Measurements from ENCODE around the gene ITPR1.
A peak's percentile ranks its signal among the peaks of the same experiment; 100 is the strongest.

The ITPR1 gene

GRCh38 chr3:4474683-4475490, 18.3 kb upstream of the ITPR1 start:
- no peak for DNase-seq (ENCODE audit: extremely low spot score)
- TF ChIP-seq FOXM1 (IDR thresholded peaks at IDR 0.05; ENCODE audit: borderline replicate concordance) = no peak
- no peak for TF ChIP-seq SUZ12 (IDR thresholded peaks at IDR 0.05)
- TF ChIP-seq ELF4 (IDR thresholded peaks at IDR 0.05) = no peak
- TF ChIP-seq ARNT (IDR thresholded peaks at IDR 0.05) = no peak
- TF ChIP-seq LEF1 (IDR thresholded peaks at IDR 0.05; ENCODE audit: borderline replicate concordance) = no peak
- no peak for TF ChIP-seq HDGF (IDR thresholded peaks at IDR 0.05; ENCODE audit: borderline replicate concordance)
- POLR2A ChIA-PET = interaction anchor here (1.5 kb wide), 1 partner anchor 17 kb away, joined by 3 read pairs; no protein-coding TSS in a partner anchor
- CTCF ChIA-PET = interaction anchor here (0.8 kb wide), 1 partner anchor 124 kb away, joined by 4 read pairs; no protein-coding TSS in a partner anchor

- POLR2A ChIA-PET = interaction anchor here (1.5 kb wide), 1 partner anchor 16 kb away, joined by 3 read pairs; no protein-coding TSS in a partner anchor
- no peak for TF ChIP-seq FOXA1 (IDR thresholded peaks at IDR 0.05)
- CTCF ChIA-PET = no interaction called here
- DNase-seq (ENCODE audit: extremely low spot score) = no peak
Measured at GRCh38 chr3:4475804-4476203, 17.3 kb upstream of the ITPR1 start.

- CTCF ChIA-PET = no interaction called here
- POLR2A ChIA-PET = no interaction called here
- no peak for TF ChIP-seq BHLHE40 (IDR thresholded peaks at IDR 0.05; ENCODE audit: borderline replicate concordance)
- DNase-seq (ENCODE audit: extremely low spot score) = no peak
Measured at GRCh38 chr3:4476496-4476895, 16.7 kb upstream of the ITPR1 start.

GRCh38 chr3:4478261-4478660, 14.9 kb upstream of the ITPR1 start:
- ChIA-PET POLR2A (no interaction called here), CTCF (no interaction called here)
- TF ChIP-seq PKNOX1 (IDR thresholded peaks at IDR 0.05) (no peak), ZNF384 (IDR thresholded peaks at IDR 0.05) (no peak), FOXM1 (IDR thresholded peaks at IDR 0.05; ENCODE audit: borderline replicate concordance) (no peak), BHLHE40 (IDR thresholded peaks at IDR 0.05; ENCODE audit: borderline replicate concordance) (no peak), TARDBP (IDR thresholded peaks at IDR 0.05) (no peak), HDGF (IDR thresholded peaks at IDR 0.05; ENCODE audit: borderline replicate concordance) (no peak), SP1 (IDR thresholded peaks at IDR 0.05) (no peak)
- DNase-seq (ENCODE audit: extremely low spot score) = no peak

- CTCF ChIA-PET = interaction anchor here (0.6 to 0.7 kb wide), 2 partner anchors 65 to 566 kb away, joined by 3 to 5 read pairs; no protein-coding TSS in a partner anchor
- POLR2A ChIA-PET = interaction anchor here (0.6 to 1.7 kb wide), 6 partner anchors 13 to 536 kb away, joined by 3 to 7 read pairs (median 3); no protein-coding TSS in a partner anchor
- no peak for DNase-seq (ENCODE audit: extremely low spot score)
- no peak for TF ChIP-seq NFRKB (IDR thresholded peaks at IDR 0.05)
- TF ChIP-seq ARNT (IDR thresholded peaks at IDR 0.05) = no peak
- no peak for TF ChIP-seq TARDBP (IDR thresholded peaks at IDR 0.05)
- TF ChIP-seq BHLHE40 (IDR thresholded peaks at IDR 0.05; ENCODE audit: borderline replicate concordance) = no peak
- no peak for TF ChIP-seq SP1 (IDR thresholded peaks at IDR 0.05)
- no peak for TF ChIP-seq FOXM1 (IDR thresholded peaks at IDR 0.05; ENCODE audit: borderline replicate concordance)
- no peak for TF ChIP-seq ZNF384 (IDR thresholded peaks at IDR 0.05)
- no peak for TF ChIP-seq LEF1 (IDR thresholded peaks at IDR 0.05; ENCODE audit: borderline replicate concordance)
- no peak for TF ChIP-seq FOXK2 (IDR thresholded peaks at IDR 0.05)
- no peak for TF ChIP-seq PKNOX1 (IDR thresholded peaks at IDR 0.05)
- TF ChIP-seq L3MBTL2 (conservative IDR thresholded peaks at IDR 0.05) = no peak
- TF ChIP-seq FOXA1 (IDR thresholded peaks at IDR 0.05) = no peak
- no peak for TF ChIP-seq CTBP1 (IDR thresholded peaks at IDR 0.05; ENCODE audit: borderline replicate concordance)
- TF ChIP-seq ELF4 (IDR thresholded peaks at IDR 0.05) = no peak
- TF ChIP-seq HDGF (IDR thresholded peaks at IDR 0.05; ENCODE audit: borderline replicate concordance) = no peak
- TF ChIP-seq SUZ12 (IDR thresholded peaks at IDR 0.05) = no peak
Measured at GRCh38 chr3:4491855-4492207, 1.3 kb upstream of the ITPR1 start.

GRCh38 chr3:4492208-4493013, 737 bp upstream of the ITPR1 start:
- CTCF ChIA-PET = interaction anchor here (0.6 to 0.7 kb wide), 2 partner anchors 66 to 566 kb away, joined by 3 to 5 read pairs; no protein-coding TSS in a partner anchor
- POLR2A ChIA-PET = interaction anchor here (0.6 to 3.0 kb wide), 19 partner anchors 9 to 535 kb away, joined by 3 to 17 read pairs (median 4); partner anchors contain the start of gene SUMF1
- peak; percentile 43 for DNase-seq (ENCODE audit: extremely low spot score)
- TF ChIP-seq SUZ12 (IDR thresholded peaks at IDR 0.05) = no peak
- TF ChIP-seq ELF4 (IDR thresholded peaks at IDR 0.05) = no peak
- no peak for TF ChIP-seq FOXA1 (IDR thresholded peaks at IDR 0.05)
- TF ChIP-seq NFRKB (IDR thresholded peaks at IDR 0.05) = no peak
- no peak for TF ChIP-seq SP1 (IDR thresholded peaks at IDR 0.05)
- no peak for TF ChIP-seq ARNT (IDR thresholded peaks at IDR 0.05)

Measured in HEK293T (cell line).